ENCODE measurements around the gene MRPL36. TPM values are rescaled to one million over a fixed set of nuclear protein-coding genes. Genes with fewer than 3 reads are reported as not detected.

Gene MRPL36
- total and polyA plus RNA-seq, 2 donors from 2014 or later = 29.6 to 96.7 TPM

DNA sequence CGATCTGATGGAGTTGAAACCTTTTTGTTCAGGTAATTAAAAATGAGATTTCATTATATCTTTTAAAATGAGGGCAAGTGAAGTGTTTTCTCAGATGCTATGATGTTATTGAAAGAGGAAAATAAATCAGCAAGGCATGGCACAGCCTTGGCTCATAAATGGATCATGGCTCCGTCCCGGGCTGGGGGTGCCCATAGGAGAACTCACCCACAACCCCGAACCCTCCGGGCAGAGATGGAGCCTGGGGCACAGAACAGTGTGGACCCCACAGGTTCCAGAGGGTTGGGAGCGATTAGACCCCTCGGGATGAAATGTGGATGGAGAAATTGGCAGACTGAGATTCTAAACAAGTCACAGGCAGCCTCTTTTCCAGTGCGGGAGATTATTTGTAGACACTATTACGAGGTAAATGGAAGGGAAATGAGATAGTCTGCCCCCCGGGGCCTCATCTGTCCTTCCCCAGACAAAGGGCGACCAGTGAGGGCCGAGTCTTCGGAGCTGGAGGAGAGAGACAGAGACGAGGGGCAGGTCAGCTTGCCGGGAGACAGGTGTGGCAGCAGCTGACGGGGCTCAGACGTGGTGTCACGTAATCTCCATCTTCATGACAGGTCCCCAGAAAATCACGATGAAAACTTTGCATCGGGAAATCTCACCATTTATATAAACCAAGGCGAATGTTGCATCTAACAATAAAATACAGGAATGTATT, 35.2 kb upstream of the MRPL36 start:
- Histone ChIP-seq H3K4me1 (ENCODE audit: control insufficient read depth in 2 of 3, insufficient read depth in 2 of 3, low read depth in 1 of 3, low read length in 3 of 3) (no peaks in the 10 kb centered on the region), H3K36me3 (ENCODE audit: control insufficient read depth in 2 of 3, insufficient read depth in 3 of 3, low read length in 3 of 3) (no peaks in the 10 kb centered on the region), H3K4me3 (ENCODE audit: low read length in 3 of 3) (no peak overlapping the region), H3K27ac (ENCODE audit: low read depth in 2 of 2, low read length in 2 of 2) (no peak overlapping the region), H3K9me3 (ENCODE audit: control insufficient read depth in 2 of 3, insufficient read depth in 1 of 3, low read length in 3 of 3) (no peaks in the 10 kb centered on the region), H3K27me3 (ENCODE audit: control insufficient read depth, insufficient read depth, low read length) (no peaks in the 10 kb centered on the region), H3K9ac (ENCODE audit: low read length in 3 of 3) (no peak overlapping the region)
- TF ChIP-seq, protein P1, sequence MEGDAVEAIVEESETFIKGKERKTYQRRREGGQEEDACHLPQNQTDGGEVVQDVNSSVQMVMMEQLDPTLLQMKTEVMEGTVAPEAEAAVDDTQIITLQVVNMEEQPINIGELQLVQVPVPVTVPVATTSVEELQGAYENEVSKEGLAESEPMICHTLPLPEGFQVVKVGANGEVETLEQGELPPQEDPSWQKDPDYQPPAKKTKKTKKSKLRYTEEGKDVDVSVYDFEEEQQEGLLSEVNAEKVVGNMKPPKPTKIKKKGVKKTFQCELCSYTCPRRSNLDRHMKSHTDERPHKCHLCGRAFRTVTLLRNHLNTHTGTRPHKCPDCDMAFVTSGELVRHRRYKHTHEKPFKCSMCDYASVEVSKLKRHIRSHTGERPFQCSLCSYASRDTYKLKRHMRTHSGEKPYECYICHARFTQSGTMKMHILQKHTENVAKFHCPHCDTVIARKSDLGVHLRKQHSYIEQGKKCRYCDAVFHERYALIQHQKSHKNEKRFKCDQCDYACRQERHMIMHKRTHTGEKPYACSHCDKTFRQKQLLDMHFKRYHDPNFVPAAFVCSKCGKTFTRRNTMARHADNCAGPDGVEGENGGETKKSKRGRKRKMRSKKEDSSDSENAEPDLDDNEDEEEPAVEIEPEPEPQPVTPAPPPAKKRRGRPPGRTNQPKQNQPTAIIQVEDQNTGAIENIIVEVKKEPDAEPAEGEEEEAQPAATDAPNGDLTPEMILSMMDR (IDR thresholded peaks at IDR 0.05; ENCODE audit: borderline replicate concordance, extremely low read depth, insufficient read depth) = no peak
- FAIRE-seq (no peak), DNase-seq (peak in 2 of 5 donors; percentile 24 to 55)
- intact Hi-C loops (cut with DNase I) = no loop called here

- Histone ChIP-seq H3K4me3 (ENCODE audit: low read length in 3 of 3) (no peak overlapping the region), H3K36me3 (ENCODE audit: control insufficient read depth in 2 of 3, insufficient read depth in 3 of 3, low read length in 3 of 3) (no peaks in the 10 kb centered on the region), H3K9ac (ENCODE audit: low read length in 3 of 3) (no peak overlapping the region), H3K4me1 (ENCODE audit: control insufficient read depth in 2 of 3, insufficient read depth in 2 of 3, low read depth in 1 of 3, low read length in 3 of 3) (no peaks in the 10 kb centered on the region), H3K27me3 (ENCODE audit: control insufficient read depth, insufficient read depth, low read length) (no peaks in the 10 kb centered on the region), H3K27ac (ENCODE audit: low read depth in 2 of 2, low read length in 2 of 2) (no peak overlapping the region), H3K9me3 (ENCODE audit: control insufficient read depth in 2 of 3, insufficient read depth in 1 of 3, low read length in 3 of 3) (no peaks in the 10 kb centered on the region)
- intact Hi-C loops (cut with DNase I) = no loop called here
- FAIRE-seq (no peak), DNase-seq (peak in 2 of 5 donors; percentile 31 to 53)
- TF ChIP-seq, protein P1 (IDR thresholded peaks at IDR 0.05; ENCODE audit: borderline replicate concordance, extremely low read depth, insufficient read depth) = no peak
Observed at GRCh38 chr5:1834022-1834551, 34.5 kb upstream of the MRPL36 start.

DNA sequence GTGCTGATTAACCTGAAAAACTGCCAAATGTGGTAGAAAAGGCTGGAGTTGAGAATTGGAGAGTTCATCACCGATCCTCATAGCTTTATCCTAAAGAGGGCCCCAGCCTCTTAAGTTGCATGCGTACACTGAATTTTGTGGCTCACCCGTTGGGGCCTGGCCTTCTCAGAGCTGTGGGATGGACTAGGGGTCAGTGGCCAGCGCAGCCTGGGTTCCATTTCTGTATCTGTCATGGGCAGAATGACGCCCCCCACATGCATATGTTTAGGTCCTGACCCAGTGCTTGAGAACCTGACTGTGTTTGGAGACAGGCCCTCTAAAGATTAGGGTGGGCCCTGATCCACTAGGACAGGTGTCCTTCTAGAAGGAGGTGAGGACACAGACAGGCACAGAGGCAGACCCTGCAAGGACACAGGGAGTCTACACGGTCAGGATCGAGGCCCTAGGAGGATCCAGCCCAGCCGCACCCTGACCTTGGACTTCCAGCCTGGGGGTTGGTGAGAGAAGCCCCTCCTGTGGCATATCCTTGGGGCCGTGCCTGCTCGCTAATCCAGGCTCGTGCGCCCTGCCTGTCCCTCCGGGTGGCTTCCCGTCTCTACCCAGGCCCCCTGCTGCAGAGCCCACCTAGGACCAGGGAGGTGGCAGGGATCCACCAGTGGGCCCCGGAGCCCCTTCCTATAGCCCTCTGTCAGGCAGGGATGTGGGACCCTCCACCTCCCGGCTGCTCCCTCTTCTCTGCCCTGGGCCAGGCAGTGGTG, 33.8 kb upstream of the MRPL36 start:
- Histone ChIP-seq H3K9me3 (ENCODE audit: control insufficient read depth in 2 of 3, insufficient read depth in 1 of 3, low read length in 3 of 3) (no peaks in the 10 kb centered on the region), H3K4me1 (ENCODE audit: control insufficient read depth in 2 of 3, insufficient read depth in 2 of 3, low read depth in 1 of 3, low read length in 3 of 3) (no peaks in the 10 kb centered on the region), H3K36me3 (ENCODE audit: control insufficient read depth in 2 of 3, insufficient read depth in 3 of 3, low read length in 3 of 3) (no peaks in the 10 kb centered on the region), H3K27ac (ENCODE audit: low read depth in 2 of 2, low read length in 2 of 2) (no peak overlapping the region), H3K4me3 (ENCODE audit: low read length in 3 of 3) (no peak overlapping the region), H3K27me3 (ENCODE audit: control insufficient read depth, insufficient read depth, low read length) (no peaks in the 10 kb centered on the region), H3K9ac (ENCODE audit: low read length in 3 of 3) (no peak overlapping the region)
- DNase-seq (peak in 2 of 5 donors; percentile 25 to 64), FAIRE-seq (no peak)
- TF ChIP-seq, protein P1 (IDR thresholded peaks at IDR 0.05; ENCODE audit: borderline replicate concordance, extremely low read depth, insufficient read depth) = no peak
- intact Hi-C loops (cut with DNase I) = no loop called here
